GM18861 (cell line): ENCODE results near the gene FBXO47.
"Not testable (repeated sequence)": the region's sequence is repeated elsewhere in the genome, so short reads cannot be mapped to it uniquely, and the experiment has no call there.

Experiments used
- ATAC-seq: cut with Tn5 transposase; IDR thresholded peaks from one replicate; pipeline ENCODE4 v1.9.1; 2021; ENCODE audit not compliant: unreplicated experiment

FBXO47 gene

GRCh38 chr17:38981636-38982035, 14.4 kb upstream of the FBXO47 start:
- no peak for ATAC-seq

DNA sequence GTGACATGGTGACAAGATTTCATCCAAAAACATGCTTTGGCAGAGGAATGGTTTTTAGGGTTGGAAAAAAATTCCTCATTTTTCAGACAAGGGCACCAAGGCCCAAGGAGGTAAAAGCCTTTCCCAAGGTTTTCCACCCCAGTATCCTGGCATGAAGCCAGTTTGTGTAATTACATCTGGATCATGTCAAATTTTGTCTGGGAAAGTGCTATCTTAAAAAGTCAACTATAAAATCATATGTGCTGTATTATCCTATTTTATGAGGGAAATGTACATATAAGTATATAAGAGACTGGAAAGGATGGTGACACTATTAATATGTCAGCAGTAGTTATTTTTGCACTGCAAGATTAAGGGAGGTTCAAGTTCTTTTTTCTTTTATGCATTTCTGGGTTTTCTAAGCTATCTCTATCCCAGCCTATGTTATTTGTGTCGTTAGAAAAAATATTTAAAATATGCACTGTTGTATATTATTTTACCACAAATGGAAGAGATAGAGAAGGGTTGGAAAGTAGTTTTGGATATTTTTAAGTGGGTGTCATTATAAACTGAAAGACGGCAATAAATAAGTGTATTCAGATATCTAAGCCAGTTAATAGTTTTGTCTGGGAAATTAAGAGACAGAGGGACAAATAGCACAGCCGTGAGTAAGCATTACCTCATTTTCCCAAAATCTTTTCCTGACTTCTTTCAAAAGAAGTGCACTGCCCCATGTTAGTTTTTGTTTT, 13.5 kb upstream of the FBXO47 start:
- no peak for ATAC-seq

GRCh38 chr17:38978180-38978579, 11.0 kb upstream of the FBXO47 start:
- no peak for ATAC-seq

DNA sequence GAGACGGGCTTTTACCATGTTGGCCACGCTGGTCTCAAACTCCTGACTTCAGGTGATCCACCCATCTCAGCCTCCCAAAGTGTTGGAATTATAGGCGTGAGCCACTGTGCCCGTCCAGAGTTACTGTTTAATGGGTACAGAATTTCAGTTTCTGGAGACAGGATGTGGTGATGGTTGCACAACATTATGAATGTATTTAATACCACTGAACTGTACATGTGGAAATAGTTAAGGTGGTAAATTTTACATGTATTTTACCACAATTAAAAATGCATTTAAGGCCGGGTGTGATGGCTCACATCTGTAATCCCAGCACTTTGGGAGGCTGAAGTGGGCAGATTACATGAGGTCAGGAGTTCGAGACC, 9.0 kb upstream of the FBXO47 start:
- ATAC-seq, result not testable (repeated sequence)

- ATAC-seq, result no peak
These were observed 3.6 kb upstream of the FBXO47 start for GRCh38 chr17:38970804-38971203.

- no peak for ATAC-seq
These were observed 2.9 kb upstream of the FBXO47 start for GRCh38 chr17:38970128-38970527.

DNA sequence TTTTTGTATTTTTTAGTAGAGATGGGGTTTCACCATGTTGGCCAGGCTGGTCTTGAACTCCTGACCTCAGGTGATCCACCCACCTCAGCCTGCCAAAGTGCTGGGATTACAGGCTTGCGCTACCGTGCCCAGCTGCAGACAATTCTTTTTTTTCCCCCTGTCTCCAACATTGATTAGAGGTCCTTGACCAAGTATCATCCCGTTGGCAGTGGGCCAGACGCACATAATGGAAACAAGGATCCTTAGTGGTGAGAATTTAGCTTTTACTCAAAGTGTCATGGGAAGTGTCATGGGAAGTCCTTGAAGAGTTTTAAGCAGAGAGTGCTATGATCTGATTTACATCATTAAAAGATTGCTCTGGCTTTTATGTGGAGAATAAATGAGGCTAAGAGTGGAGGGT, 2.1 kb upstream of the FBXO47 start:
- no peak for ATAC-seq

DNA sequence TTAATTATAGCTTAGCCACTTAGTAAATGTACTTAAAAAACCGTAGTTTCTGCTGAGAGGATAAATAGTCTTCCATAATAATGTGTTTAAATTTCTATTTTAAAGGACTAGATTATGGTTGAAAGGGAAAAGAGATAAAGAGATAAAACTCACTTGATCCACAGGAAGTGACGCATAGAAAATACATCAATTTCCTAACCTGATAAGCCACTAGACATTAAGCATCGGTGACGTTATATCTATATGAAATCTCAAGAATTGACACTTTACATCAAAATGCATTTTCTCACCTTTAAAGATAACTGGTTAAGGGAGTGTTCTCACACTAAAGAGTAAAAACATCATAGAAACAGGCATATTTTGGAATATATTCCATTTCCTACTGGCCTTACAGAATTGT, 5.8 kb downstream of the FBXO47 start:
- ATAC-seq, result no peak

DNA sequence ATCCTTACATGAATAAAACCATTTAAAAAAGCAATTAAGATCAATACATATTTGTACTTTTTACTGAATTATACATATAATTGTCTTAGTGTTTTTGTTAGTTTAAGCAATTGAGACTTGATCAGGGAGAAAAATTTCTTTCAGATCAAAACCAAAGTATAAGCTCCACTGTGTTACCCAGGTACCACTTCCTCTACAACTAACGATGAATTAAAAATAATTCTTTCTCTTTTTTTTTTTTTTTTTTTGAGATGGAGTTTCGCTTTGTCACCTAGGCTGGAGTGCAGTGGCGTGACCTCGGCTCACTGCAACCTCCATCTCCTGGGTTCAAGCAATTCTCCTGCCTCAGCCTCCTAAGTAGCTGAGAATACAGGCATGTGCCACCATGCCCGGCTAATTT, 6.8 kb downstream of the FBXO47 start:
- ATAC-seq, result no peak

GRCh38 chr17:38959508-38959907, 7.7 kb downstream of the FBXO47 start:
- no peak for ATAC-seq

DNA sequence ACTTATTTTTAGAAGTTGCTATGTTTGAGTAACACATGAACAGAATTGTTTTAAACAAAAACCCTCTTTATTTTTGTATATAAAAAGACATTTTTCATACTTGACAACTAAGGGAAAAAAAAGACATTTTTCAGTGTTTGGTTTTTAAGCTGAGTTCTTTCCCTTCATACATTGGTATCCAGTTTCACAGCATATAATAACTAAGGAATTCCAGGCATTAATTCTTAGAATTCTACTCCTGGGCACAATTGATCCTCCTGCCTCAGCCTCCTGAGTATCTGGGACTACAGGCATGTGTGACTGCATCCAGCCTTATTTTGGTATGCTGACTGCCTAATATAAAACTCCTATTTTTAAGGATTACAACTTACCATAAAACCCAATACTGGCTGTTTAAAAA, 8.4 kb downstream of the FBXO47 start:
- ATAC-seq, result no peak

- no peak for ATAC-seq
These were observed 8.9 kb downstream of the FBXO47 start for GRCh38 chr17:38958326-38958725.

DNA sequence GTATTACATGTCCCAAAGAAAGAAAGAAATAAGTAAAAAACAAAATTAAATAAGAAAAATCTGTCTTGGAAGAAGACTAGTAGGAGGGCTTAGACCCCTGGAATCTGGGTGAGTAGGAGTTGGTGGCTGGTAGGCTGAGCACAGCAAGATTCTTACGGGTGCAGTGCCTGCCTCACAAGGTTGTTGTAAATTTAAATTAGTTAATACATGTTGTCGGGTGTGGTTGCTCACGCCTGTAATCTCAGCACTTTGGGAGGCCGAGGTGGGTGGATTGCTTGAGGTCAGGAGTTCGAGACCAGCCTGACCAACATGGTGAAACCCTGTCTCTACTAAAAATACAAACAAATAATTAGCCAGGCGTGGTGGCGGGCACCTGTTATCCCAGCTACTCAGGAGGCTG, 13.4 kb downstream of the FBXO47 start:
- ATAC-seq, result not testable (repeated sequence)

DNA sequence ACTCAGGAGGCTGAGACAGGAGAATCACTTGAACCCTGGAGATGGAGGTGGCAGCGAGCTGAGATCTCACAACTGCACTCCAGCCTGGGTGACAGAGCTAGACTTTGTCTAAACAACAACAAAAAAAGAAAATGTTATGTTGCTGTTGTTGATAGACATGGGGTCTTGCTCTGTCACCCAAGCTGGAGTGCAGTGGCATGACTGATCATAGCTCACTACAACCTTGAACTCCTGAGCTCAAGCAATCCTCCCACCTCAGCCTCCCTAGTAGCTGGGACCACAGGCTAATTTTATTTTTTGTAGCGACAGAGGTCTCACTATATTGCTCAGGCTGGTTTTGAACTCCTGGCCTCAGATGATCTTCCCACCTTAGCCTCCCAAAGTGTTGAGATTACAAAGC, 20.0 kb downstream of the FBXO47 start:
- no peak for ATAC-seq

GRCh38 chr17:38943607-38944006, 23.6 kb downstream of the FBXO47 start:
- ATAC-seq, result no peak

GRCh38 chr17:38942696-38943334, 24.4 kb downstream of the FBXO47 start:
- ATAC-seq, result no peak

DNA sequence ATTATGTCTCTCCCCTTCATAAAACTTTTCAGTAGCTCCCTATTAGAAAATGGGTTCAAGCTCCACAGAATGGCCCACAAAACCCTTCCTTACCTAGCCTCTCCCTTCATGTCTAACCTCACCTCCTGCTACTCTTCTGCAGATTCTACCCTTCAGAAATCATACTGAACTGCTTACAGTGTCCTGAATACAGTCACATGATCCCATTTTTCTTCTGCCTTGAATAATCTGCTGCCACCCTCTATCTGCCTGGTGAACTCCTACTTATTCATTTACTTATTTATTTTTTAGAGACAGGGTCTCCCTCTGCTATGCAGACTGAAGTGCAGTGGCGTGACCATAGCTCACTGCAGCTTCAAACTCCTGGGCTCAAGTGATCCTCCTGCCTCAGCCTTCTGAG, 26.8 kb downstream of the FBXO47 start:
- ATAC-seq, result no peak

DNA sequence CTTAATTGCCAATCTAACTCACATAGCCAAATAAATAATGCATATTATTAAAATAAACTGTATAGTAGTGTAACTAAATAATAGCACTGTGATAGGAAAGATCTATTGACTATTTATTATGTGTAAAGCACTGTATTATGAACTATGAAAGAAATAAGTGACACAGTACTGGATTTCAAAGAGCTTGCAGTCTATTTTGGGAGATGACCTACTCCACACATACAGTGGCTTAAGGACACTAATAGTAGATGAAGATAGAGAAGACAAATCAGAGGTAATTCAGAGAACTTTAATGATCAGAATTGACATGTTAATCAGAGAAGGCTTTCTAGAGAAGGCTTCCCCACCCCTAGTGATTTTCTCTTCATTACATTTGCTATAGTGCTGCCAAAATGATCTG, 27.2 kb downstream of the FBXO47 start:
- no peak for ATAC-seq

GRCh38 chr17:38933962-38934361, 33.2 kb downstream of the FBXO47 start:
- ATAC-seq, result not testable (repeated sequence)

GRCh38 chr17:38930782-38931181, 36.4 kb downstream of the FBXO47 start:
- not testable (repeated sequence) for ATAC-seq

DNA sequence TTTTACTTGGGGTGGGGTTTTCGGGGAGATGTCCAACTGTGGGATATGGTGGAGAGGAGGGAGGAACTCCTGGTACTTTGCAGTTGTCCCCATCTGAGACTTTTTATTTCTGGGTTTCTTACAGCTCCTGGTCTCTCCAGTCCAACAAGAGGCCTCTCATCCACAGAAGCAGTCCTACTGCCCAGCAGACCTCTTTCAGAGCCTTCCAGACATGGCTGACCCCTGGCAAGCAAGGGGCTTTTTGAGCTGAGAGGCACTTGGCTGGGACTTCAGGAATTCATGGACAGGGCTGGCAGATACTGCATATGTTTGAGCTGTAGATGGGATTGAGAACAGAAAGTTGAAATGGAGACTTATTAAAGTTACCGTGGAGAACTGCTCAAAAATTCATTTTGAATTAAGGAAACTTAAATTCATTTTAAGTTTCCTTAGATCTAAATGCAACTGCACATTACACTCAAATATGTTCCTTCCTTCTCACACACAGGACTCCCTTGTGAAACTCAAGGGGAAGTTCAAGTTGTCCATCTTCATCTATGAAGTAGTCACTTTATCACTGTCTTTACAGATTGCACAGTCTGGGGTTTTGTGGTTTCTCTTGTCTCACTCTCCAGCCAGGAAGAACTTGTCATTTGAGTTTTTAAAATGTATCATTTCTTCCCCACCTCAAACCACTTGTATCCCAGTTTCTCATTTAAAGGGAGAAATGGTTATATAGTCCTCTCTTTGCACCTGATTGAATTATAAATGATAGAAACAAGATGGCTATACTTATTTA, 40.7 kb downstream of the FBXO47 start:
- ATAC-seq, result no peak
